HG03108 (cell line): ENCODE data around the gene GALR2.
"Not testable (repeated sequence)": the region's sequence is repeated elsewhere in the genome, so short reads cannot be mapped to it uniquely, and the experiment has no call there.

ENCODE experiments used
- ATAC-seq: cut with Tn5 transposase; IDR thresholded peaks from one replicate; pipeline ENCODE4 v1.9.1; 2021; ENCODE audit warnings: moderate library complexity; ENCODE audit not compliant: unreplicated experiment

GALR2 gene, protein sequence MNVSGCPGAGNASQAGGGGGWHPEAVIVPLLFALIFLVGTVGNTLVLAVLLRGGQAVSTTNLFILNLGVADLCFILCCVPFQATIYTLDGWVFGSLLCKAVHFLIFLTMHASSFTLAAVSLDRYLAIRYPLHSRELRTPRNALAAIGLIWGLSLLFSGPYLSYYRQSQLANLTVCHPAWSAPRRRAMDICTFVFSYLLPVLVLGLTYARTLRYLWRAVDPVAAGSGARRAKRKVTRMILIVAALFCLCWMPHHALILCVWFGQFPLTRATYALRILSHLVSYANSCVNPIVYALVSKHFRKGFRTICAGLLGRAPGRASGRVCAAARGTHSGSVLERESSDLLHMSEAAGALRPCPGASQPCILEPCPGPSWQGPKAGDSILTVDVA

DNA sequence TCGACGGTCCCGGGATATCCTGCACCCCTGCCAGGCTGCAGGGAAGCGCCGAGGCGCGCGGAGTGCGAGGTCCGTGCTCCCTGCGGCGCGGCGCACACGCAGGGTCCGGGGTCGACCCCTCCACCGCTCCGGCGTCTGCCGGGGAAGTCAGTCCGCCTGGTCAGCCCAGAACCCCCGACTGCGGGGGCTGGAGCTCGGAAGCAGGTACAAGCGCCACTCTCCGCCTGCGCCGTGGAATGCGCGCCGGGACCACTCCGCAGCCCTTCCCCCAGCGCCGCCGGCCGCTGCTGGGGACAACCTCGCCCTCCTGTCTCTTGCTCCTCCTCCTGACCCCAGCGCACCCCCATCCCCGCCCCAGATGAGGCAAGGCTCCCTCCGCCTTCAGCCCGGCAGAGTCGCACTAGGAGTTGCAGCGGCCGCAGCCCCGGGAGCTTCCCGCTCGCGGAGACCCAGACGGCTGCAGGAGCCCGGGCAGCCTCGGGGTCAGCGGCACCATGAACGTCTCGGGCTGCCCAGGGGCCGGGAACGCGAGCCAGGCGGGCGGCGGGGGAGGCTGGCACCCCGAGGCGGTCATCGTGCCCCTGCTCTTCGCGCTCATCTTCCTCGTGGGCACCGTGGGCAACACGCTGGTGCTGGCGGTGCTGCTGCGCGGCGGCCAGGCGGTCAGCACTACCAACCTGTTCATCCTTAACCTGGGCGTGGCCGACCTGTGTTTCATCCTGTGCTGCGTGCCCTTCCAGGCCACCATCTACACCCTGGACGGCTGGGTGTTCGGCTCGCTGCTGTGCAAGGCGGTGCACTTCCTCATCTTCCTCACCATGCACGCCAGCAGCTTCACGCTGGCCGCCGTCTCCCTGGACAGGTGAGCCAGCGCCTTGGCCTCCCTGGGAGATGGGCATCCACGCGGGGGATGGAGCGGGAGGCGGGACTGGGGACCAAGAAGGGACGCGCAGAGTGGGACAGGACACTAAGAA, at the start of gene GALR2:
Gene GALR2 (plus strand): TSS at position 392 of the 974 bp plus-strand sequence. CDS start 103 bp downstream, at position 495.
- no peak for ATAC-seq

DNA sequence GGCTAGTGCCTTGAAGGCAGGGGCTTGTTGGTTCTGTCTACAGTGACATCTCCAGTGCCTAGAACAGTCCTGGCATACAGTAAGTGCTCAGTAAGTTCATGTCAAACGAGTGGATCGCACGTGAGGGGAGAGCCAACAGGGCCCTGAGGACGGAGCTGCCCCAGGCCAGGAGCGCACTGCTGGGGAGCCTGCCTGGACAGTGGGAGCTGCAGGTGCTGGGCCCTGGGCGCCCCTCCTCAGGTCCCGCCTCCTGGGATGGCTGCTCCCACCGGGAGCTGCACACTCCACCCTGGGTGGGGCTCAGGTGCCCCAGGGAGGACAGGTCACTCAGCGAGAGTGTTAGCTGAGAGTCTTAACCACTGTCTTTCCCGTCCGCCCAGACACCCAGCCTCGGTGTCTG, 49.3 kb upstream of the GALR2 start:
- ATAC-seq: no peak

DNA sequence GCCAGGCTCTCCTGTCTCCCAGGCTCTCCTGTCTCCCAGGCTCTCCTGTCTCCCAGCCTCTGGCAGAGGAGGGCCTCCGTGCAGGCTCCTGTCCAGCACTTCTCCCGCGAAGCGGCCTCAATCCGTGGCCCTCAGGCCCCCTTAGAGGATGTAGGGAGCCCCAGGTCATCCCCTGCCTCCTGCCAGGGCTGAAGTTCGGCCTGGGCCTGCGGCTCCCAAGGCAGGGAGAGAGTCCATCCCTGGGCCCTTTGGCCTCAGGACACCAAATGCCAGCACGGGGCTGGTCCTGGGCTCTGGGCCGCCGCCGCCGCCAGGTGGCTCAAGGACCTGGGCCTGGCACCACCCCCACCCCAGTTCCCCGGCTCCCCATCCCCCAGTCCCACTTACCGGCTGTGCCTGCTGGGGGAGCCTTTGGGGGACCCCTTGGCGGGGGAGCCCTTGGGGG, 47.8 kb upstream of the GALR2 start:
- no peak for ATAC-seq

DNA sequence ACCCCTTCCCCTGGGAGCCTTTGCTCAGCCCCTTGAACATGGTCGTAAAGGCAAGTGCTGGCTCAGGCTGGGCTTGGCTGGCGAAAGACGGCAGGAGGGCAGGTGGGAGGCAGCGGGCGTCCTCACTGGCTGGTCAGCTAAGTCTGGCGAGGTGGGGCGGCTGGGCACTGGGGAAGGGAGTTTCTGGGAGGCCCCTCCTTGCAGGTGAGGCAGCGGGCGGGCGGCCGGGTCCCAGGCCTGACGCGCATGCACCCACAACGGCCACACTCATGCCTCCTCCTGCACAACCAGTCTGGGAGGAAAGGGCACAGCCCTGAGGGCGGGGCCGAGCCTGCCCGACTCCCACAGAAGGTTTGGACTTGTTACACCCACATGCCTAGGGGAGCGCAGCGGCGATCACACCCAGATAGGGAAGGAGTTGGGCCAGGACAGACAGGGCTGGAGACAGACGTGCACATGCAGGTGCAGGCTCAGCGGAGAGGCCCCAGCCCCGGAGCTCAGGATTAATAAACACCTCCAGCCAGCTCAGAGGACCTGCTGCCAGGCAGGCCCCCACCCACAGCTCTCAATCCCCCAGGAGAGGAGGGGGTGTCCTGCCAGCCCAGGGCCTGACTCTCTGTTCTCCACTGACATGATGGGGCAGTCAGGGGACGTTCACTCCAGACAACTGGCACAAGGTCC, 47.3 kb upstream of the GALR2 start, which contains the start of gene EVPL:
Gene EVPL (minus strand): TSS at position 148 of the 681 bp plus-strand sequence. CDS start 108 bp downstream, at position 40.
- ATAC-seq: no peak

DNA sequence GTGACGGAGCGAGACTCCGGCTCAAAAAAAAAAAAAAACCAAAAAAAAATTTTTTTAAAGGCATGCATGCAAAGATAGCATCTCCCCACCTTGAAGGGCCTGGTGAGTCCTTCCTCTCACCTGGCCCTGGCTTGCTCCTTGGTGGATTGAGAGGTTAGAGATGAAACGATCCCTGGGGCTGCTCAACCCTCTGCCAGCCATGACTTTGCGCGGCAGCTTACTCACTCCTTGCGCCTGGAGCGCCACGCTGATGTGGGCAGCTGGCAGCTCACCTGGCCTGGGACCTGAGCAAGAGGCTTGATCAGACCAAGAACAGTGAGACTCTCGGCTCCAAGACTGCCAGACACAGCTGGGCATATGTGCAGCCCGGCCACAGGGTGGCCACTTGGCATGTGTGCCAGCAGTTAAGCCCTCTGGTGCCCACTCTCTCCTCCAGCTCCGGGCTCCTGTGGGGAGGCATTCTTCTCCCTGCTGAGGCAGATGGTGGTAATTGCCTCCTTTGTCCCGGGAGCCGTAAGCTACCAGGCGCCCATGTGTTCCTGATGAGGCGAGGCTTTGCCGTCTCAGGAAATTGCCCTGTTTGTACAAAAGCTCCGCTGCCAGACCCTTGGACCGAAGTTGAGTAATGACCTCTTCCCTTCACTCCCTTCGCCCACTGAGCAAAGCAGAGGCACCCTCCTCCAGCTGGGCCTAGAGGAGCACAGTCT, 42.4 kb upstream of the GALR2 start:
- no peak for ATAC-seq

DNA sequence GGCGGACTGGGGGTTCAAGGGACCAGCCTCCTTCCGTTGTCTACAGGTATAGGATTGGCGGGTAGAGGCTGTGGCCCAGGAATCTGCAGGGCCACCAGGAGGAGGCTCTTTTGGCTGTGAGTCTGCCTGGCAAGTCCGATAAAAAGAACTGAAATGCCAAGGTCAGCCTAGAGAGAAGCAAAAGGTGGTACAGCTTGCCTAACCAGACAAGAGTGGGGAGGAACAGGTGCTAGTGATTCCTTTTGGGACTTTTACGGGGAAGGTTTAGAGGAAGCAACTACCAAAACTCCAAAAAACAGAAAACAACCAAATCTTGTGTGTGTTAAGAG, 41.8 kb upstream of the GALR2 start:
- no peak for ATAC-seq

DNA sequence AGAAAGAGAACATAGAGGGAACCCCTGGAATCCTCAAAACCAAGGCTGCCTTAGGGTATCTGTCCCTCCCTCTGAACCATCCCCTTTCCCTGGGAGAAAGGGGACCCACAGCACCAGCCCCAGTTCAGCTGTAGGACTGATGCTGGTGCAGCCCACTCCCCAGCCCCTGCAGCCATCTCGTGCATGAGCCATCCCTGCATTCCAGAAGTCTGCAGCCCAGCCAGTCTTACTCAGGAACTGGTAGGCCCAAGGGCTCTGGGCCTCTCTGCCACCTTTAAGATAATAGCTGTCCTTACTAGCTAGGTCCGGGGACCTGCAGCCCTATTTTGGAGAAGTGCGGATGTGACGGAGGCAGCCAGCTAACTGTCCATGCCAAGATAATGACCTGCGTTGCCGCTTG, 41.4 kb upstream of the GALR2 start:
- ATAC-seq: no peak

DNA sequence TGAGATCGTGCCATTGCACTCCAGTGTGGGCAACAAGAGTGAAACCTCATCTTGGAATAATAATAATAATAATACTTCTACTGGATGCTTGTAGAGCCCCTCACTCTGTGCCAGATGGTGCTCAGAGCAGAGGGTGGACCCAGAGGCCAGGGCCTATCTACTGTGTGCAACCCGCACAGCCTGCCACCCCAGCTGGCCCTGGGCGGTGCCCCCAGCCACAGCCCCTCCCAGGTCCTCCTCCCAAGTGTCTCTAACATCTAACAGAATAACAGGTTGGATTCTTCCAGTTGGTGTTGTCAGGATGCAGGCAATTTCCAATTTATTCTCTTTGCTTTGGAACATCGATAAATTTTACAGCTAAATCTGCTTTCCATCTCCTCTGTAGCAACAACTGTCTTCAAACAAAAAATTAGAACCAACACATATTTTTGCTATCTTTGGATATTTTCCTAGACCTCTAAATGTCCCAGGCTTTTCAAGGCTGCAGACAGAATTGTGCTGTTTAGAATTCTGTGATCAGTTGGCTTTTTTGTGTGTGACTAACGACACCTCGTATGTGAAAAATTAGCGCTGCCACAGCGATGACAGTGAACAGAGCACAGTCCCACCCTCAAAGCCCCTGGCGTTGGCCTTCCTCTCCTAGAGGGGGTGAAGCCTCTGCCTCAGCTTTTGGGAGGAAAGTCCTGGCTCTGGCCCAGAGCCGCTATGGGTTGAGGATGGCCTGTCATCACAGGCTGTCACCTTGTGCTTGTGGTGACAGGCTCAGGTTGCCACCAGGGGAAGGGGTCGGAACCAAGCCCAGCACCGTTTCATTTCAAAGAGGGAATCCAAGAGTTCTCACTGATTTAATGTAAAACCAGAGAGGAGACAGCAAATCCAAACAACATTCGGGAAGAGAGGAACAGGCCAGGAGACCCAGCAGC, 39.9 kb upstream of the GALR2 start:
- ATAC-seq: no peak

DNA sequence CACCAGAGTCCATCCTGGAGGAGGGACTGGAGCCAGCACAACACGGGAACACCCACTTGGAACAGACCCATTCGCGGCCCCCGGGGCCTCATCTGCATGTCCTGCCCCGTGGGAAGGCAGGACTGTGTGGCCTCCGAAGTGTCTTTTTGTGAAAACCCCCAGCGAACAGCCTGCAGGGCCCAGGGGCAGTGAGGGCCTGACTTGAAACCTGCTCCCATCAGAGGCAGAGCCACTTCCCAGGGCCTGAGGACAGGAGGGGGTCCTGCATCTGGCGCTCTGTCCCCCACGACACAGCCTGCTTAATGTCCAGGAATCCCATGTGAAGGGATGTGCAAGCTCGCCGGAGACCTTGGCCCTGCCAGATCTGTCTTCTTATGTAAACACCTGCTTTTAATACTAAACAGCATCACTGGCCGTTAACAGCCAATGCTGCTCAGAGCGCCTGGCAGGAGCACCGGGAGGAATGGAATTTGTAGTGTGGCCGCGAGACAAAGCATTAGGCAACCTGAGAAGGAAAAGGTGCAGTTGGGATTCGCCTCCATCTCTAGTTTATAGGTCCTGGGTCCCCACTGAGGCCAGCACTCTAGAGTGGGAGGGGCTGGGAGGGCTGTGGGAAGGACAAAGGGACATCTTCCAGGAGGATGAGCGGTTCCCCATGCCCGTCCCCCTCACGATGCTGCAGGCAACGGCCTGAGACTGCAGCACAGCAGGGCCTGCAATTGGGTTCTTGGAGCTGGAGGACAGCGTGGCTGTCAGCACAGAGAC, 37.9 kb upstream of the GALR2 start:
- ATAC-seq: no peak

DNA sequence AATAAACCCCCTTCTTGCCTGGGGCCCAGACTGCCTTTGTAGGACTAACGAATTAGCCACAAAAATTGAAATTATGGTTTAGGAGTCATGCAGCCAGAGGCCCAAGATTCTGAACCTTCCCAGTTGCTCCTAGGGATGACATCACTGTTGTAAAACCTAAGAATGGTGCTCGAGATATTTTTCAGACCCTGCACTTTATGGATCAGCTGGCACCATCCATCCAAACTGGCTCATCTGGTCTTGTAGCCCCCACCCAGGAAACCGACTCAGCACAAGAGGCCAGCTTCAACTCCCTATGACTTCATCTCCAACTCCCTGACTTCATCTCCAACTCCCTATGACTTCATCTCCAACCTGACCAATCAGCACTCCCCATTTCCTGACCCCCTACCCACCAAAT, 36.5 kb upstream of the GALR2 start:
- ATAC-seq: no peak

DNA sequence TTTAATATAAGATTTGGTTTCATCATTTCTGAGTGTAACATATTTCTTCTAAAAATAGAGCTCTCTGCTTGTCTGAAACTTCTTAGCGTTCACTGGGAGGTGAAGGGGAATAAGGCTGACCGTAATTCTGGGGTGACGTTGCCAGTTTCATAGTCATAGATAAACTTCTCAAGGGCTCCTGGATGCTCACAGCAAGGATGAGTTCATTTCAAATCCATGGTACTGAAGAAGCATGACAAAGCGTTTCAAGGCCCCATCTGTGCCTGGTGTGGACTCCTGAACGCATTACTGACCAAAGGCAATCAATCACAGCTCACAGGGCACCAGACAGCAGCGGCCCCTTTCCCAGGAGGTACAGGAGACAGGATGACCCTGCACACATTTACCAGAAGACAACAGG, 35.5 kb upstream of the GALR2 start:
- ATAC-seq: no peak

DNA sequence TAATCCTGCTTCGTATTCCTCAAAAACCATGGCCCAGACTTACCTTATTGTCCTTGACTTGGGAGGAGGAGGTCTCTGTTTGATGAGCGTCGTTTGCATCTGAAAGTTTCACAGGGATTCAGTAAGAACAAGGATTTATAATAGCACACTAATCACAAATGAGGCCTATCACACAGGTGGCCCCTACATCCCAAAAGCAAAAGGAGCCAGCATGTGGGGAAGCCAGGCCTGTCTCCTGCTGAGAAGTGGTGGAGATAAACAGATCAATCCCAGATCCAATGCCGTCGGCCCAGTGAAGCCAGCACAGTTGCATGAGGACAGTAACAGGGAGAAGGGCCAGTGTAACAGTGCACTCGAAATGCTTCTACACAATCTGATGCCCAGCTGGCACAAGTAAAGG, 34.2 kb upstream of the GALR2 start:
- ATAC-seq: no peak

DNA sequence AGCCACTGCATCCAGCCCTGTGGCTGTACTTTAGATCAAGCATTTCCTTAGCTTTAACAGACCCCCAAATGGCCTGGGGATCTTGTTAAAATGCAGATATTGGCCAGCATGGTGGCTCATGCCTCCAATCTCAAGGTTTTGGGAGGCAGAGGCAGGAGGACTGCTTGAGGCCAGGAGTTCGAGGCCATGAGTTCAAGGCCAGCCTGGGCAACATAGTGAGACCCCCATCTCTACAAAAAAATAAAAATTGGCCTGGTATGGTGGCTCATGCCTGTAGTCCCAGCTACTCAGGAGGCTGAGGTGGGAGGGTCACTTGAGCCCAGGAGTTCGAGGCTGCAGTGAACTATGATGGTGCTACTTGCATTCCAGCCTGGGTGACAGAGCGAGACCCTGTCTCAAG, 31.7 kb upstream of the GALR2 start:
- not testable (repeated sequence) for ATAC-seq

DNA sequence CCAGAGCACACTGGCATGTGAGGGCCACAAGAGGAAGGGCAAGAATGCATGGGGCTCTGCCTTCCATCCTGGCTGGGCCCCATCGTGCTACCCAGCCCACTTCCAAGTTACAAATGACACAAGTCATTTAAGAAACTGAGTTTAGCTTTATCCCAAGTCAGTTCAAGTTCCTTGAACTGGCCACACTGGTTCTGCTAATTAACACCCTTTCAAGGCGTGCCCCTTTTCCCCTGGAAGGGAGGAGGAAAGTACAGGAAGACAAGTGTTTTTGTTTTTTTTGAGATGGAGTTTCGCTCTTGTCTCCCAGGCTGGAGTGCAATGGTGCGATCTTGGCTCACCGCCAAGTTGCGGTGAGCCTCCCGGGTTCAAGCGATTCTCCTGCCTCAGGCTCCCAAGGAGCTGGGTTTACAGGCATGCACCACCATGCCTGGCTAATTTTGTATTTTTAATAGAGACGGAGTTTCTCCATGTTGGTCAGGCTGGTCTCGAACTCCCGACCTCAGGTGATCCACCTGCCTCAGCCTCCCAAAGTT, 30.0 kb upstream of the GALR2 start:
- not testable (repeated sequence) for ATAC-seq

DNA sequence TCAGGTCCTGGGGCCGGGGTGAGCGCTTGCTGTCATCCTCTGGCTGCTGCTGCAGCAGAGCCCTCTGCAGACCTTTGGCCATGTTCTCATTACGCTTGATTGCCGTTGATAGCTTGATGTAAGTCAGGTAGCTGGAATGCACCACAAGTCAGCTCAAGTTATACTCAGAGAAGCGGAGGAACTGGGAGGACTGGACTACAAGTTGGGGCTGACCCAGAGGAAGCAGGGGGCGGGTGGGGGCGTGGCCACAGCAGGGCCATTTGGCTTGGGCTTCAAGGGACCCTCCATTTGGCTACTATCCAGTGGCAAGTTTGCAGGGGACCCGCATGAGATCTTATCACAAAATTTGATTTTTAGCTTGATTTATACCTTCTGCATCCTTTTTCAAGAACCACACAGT, 28.5 kb upstream of the GALR2 start:
- ATAC-seq: no peak

DNA sequence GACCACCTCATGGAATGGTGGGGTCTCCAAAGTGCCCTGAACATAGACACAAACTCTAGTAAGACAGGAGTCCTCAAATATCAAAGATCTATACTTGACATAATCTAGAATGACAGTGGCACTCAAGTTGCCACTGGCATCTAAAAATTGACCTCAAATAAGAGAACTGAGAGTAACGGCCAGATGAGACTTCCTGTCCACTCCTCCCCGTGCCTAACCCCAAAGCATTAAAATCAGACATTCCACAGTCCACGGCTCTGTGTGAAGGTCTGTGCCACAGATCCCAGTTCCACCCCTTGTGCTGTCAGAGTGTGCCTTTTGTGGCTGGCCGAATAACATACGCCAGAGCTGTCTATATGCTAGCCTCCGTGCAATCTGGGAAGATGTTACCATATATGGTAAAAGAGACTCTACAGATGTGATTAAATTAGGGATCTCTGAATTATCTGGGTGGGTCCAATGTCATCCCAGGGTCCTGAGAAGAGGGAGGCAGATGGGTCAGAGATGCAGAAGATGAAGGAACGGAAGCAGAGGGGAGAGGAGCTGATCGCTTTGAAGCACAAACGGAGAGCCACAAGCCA, 26.5 kb upstream of the GALR2 start:
- no peak for ATAC-seq

DNA sequence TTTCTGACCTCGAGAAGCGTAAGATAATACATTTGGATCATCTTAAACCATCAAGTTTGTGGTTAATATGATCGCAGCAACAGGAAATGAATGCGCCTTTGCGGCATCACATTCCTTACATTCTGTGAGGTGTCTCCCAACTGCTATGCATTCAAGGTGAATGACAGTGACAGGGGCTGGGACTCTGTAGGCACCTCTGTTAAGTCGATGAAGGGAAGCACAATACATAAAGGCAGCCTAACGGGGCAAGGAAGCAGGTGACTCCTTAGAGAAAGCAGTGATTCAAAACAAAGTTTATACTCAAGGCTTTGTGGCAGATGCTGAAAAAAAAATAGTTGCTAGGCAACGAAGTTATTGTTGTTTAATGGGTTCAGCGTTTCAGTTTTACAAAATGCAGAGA, 25.9 kb upstream of the GALR2 start:
- ATAC-seq: no peak

DNA sequence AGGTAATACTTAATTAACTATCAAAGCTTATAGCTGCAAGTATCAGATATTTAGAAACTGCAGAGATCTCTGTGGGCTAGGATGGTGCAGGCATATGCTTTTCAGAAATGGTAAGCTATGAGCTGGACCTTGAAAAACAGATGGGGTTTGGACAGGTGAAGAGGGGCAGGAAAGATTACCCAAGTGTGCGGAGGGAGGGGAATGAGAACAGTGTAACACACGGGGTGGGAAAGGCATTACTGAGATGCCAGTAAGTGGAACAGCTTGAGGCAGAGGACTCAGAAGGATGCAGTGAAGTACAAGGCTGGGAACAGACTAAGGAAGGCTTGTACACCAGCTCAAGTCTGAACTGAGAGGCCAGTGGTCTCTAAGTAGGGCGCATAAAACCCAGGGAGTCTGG, 25.3 kb upstream of the GALR2 start:
- no peak for ATAC-seq
